K562 (cell line): ENCODE measurements around the gene TOMM40L. TPM values are rescaled to one million over a fixed set of nuclear protein-coding genes. Genes with fewer than 3 reads are reported as not detected.

Experiments
- ARID3B ChIP-seq: fragments of 250-450 bp; sonication (Bioruptor Pico); IDR thresholded peaks from 2 replicates; pipeline ENCODE4 v1.4.0; 2020; ENCODE audit warnings: borderline replicate concordance
- DPF2 ChIP-seq: fragments of 450-650 bp; IDR thresholded peaks from 2 replicates; pipeline ENCODE4 v1.6.1; 2016
- EHMT2 ChIP-seq: fragments of 450-650 bp; IDR thresholded peaks from 2 replicates; pipeline ENCODE4 v1.6.1; 2018; ENCODE audit warnings: antibody characterized with exemption
- ETV6 ChIP-seq, 3 experiments: fragments of 150-350 bp in 1 of 3; sonication (generic) in 1 of 3; formaldehyde crosslinking in 1 of 3; IDR thresholded peaks; 2 replicates each; pipeline versions ENCODE4 v1.6.1 to v1.8.0; 2014 to 2022; ENCODE audit warnings: borderline replicate concordance in 2 of 3, low read depth in 2 of 3, antibody characterized with exemption in 1 of 3, low read length in 1 of 3, mild to moderate bottlenecking in 1 of 3, missing genetic modification reagents in 1 of 3
- FOSL1 ChIP-seq: fragments of 200-800 bp; sonication (Bioruptor generic); conservative IDR thresholded peaks from 2 replicates; pipeline ENCODE4 v1.6.1; 2016; ENCODE audit warnings: missing genetic modification characterization, missing compliant biosample characterization
- HDAC3 ChIP-seq: fragments of 450-650 bp; IDR thresholded peaks from 2 replicates; pipeline ENCODE4 v1.6.1; 2018; ENCODE audit warnings: borderline replicate concordance, mild to moderate bottlenecking, moderate library complexity; ENCODE audit not compliant: partially characterized antibody
- HDAC6 ChIP-seq: IDR thresholded peaks from 2 replicates; pipeline ENCODE4 v1.6.1; 2012; ENCODE audit warnings: low read depth, mild to moderate bottlenecking, control low read depth, inconsistent platforms, low read length, moderate library complexity
- HINFP ChIP-seq: fragments of 450-650 bp; conservative IDR thresholded peaks from 2 replicates; pipeline ENCODE4 v1.6.1; 2016; ENCODE audit warnings: missing genetic modification characterization, low read depth, mild to moderate bottlenecking, control low read depth, missing compliant biosample characterization
- ID3 ChIP-seq, 2 experiments: fragments of 250-450 bp in 1 of 2; fragments of 450-650 bp in 1 of 2; sonication (Bioruptor Pico) in 1 of 2; IDR thresholded peaks; 2 replicates each; pipeline versions ENCODE4 v1.6.1 to v1.8.0; 2016 to 2021; ENCODE audit warnings: mild to moderate bottlenecking in 2 of 2, moderate library complexity in 2 of 2, missing compliant biosample characterization in 1 of 2, missing genetic modification characterization in 1 of 2
- KAT7 ChIP-seq: sonication (generic); formaldehyde crosslinking; IDR thresholded peaks from 2 replicates; pipeline ENCODE4 v1.8.0; 2022; ENCODE audit warnings: missing genetic modification reagents, mild to moderate bottlenecking, borderline replicate concordance
- TEAD2 ChIP-seq: fragments of 450-650 bp; IDR thresholded peaks from 2 replicates; pipeline ENCODE4 v1.6.1; 2016; ENCODE audit warnings: missing genetic modification characterization, control low read depth, missing compliant biosample characterization
- THRB ChIP-seq: fragments of 450-650 bp; formaldehyde crosslinking; conservative IDR thresholded peaks from 2 replicates; pipeline ENCODE4 v1.4.0; 2022; ENCODE audit warnings: mild to moderate bottlenecking, missing genetic modification characterization
- ZMIZ1 ChIP-seq, 2 experiments: fragments of 150-350 bp in 1 of 2; IDR thresholded peaks; 2 replicates each; pipeline ENCODE4 v1.6.1; 2012 to 2016; ENCODE audit warnings: low read depth in 2 of 2, low read length in 2 of 2, mild to moderate bottlenecking in 1 of 2, moderate library complexity in 1 of 2
- ZNF41 ChIP-seq: fragments of 250-450 bp; sonication (Bioruptor Pico); conservative IDR thresholded peaks from 2 replicates; pipeline ENCODE4 v1.4.0; 2020; ENCODE audit warnings: mild to moderate bottlenecking
- polyA plus RNA-seq, 8 experiments: library from polyadenylated mRNA; depleted of rRNA in 4 of 8; stranded (reverse) in 5 of 8; unstranded in 3 of 8; fragments of >200 nt; fragmentation: Nextera tagmentation in 2 of 8; fragmentation: Illumina TruSeq in 1 of 8; extraction: Ambion mirVana in 2 of 8; extraction: Trizol in 1 of 8; gene quantifications; 2 replicates each; pipeline versions ENCODE4 v1.2.1 to v1.2.3, GENCODE V29; 2011 to 2014; ENCODE audit warnings: inconsistent platforms in 1 of 8, missing spikeins in 1 of 8
- total RNA-seq, 7 experiments: library from RNA; depleted of rRNA in 6 of 7; stranded (reverse); fragments of >200 nt in 6 of 7; fragmentation: Illumina TruSeq in 2 of 7; extraction: Trizol in 2 of 7; gene quantifications; 2 replicates each; pipeline versions ENCODE4 v1.2.1 to v1.2.3, GENCODE V29; 2011 to 2021; ENCODE audit warnings: low replicate concordance in 1 of 7

The TOMM40L gene
- total and polyA plus RNA-seq, 9 of the 15 experiments (the other 6 are each of a cell fraction or from before 2014, with no cell fraction given): 9.6 to 33.6 (median 25.2) TPM

GRCh38 chr1:161177936-161178244 lies 48.0 kb upstream of the TOMM40L start (continued):
- no peak for TF ChIP-seq EHMT2
- no peak for TF ChIP-seq ETV6 (IDR thresholded peaks at IDR 0.05; ENCODE audit: borderline replicate concordance in 1 of 2, low read depth in 2 of 2, low read length in 1 of 2)
- no peak for TF ChIP-seq ETV6 (CRISPR knock-in tag; IDR thresholded peaks at IDR 0.05; ENCODE audit: borderline replicate concordance)
- TF ChIP-seq ID3 (CRISPR knock-in tag; IDR thresholded peaks at IDR 0.05): no peak
- TF ChIP-seq ID3 (tag; IDR thresholded peaks at IDR 0.05): 0 out of 2 replicates have a peak, but pooled peaks have one; percentile 12
- no peak for TF ChIP-seq ZNF41 (CRISPR knock-in tag)
- no peak for TF ChIP-seq ZMIZ1 (IDR thresholded peaks at IDR 0.05; ENCODE audit: low read depth in 2 of 2, low read length in 2 of 2)
- TF ChIP-seq HINFP (tag): no peak
- TF ChIP-seq FOSL1 (tag): no peak
- no peak for TF ChIP-seq DPF2
- TF ChIP-seq HDAC3: no peak
- TF ChIP-seq TEAD2 (tag): no peak
- no peak; the same call in 1 of the 2 replicates for TF ChIP-seq KAT7 (CRISPR knock-in tag)
- TF ChIP-seq HDAC6: no peak
- TF ChIP-seq ARID3B (CRISPR knock-in tag): no peak
- no peak for TF ChIP-seq THRB (CRISPR knock-in tag)
